GM18498 (cell line): ENCODE measurements around the gene CC2D2B.
"Not testable (repeated sequence)": the region's sequence is repeated elsewhere in the genome, so short reads cannot be mapped to it uniquely, and the experiment has no call there.

Experiments
- ATAC-seq: cut with Tn5 transposase; IDR thresholded peaks from one replicate; pipeline ENCODE4 v1.9.1; 2021; ENCODE audit warnings: mild to moderate bottlenecking, moderate library complexity; ENCODE audit not compliant: unreplicated experiment

The CC2D2B gene

DNA sequence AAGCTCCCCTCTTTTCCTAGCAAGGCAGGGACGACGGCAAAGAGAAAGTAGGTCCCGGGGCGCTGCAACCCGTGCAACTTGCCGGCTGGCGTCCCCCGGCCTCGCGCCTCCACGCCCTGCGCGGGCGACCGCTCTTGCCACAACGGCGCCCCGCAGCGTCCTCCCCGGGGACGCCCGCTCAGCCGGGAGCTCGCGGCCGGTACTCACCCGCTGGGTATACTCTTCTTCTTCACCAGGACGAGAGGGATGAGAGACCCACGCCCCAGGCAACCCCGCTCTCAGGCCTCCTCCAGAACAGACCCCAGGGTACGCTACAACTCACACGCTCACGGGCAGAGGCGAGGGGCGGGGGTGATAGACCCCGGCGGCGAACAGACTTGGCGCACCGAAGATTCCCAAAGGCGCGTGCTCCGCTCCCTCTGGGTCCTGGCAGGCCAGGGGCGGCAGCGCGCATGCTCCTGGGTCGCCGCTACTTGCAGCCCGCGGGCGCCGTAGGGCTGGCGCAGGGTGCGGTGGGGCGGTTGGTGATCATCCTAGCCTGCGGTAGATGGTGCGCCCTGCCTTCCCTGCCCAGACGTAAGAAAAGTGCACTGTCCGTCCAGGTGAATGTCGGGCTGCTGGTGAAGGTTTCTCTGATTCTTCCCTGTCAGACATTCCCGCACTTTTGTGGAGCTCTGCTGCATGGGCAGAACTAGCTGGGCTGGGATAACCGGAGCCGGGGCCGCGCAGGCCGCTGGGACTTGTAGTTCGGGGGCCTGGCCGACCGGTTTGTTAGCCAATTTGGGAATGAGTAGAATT is at the start of gene CC2D2B:
TSS of gene CC2D2B (plus strand) at position 520 of the 798 bp plus-strand sequence. CDS start 3,349 bp downstream, outside the sequence.
- ATAC-seq = peak; percentile 87

- ATAC-seq = no peak
These were observed 47.4 kb upstream of the CC2D2B start for GRCh38 chr10:95860166-95860940.

DNA sequence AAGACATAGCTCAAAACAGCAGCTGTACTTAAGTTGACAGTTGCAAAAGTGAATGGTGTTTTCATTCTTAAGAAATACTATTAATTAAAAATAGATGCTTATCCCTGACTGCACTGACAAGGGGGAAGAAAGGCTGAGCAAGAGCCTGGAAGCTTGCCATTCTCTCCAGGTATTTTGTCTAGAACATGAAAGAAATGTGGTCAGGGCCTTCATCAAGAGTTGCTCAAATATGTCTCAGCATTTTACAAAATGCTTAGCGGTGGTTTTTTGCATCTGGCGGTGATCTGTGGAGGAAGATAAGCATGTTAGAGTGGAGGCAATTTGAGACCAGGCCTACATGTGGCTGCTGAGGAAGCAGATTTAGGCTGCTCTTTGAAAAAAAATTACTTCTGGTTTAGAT is 46.4 kb upstream of the CC2D2B start:
- ATAC-seq = no peak

- ATAC-seq = peak; percentile 87
These were observed 42.6 kb upstream of the CC2D2B start for GRCh38 chr10:95864906-95865813.

GRCh38 chr10:95865814-95866466 is 41.8 kb upstream of the CC2D2B start:
- no peak for ATAC-seq

DNA sequence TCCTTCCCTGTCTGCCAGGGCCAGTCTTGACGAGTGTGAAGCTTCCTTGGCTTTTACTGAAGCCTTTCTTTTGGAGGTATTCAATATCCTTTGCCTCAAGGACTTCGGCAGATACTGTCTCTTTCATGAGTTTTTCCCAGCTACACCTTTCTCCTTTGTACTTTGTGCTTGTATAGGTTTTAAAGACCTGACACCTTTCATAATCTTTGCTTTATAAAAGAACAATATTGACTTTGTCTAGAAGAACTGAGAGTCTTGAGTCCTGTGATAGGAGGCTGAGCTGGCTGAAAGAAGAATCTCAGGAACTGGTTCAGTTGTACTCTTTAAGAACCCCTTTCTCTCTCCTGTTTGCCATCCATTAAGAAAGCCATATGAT is 41.3 kb upstream of the CC2D2B start:
- no peak for ATAC-seq

DNA sequence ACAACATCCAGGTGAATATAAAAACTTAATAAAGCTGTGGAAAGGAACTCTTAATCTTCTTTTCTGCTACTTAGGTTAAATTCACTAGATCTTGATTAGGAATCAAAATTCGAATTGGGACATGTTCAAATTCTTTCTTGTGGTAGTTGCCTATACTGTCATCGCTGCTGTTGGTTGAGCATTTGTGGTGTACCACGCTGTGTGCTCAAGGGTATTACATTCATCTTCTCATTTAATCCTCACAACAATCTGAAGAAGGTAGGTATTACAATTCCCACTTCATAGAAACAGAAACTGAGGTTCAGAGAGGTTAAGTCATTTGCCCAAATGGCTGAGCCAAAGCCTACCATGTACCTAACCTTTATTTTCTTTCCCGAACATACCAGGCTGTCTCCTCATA is 39.9 kb upstream of the CC2D2B start:
- no peak for ATAC-seq

DNA sequence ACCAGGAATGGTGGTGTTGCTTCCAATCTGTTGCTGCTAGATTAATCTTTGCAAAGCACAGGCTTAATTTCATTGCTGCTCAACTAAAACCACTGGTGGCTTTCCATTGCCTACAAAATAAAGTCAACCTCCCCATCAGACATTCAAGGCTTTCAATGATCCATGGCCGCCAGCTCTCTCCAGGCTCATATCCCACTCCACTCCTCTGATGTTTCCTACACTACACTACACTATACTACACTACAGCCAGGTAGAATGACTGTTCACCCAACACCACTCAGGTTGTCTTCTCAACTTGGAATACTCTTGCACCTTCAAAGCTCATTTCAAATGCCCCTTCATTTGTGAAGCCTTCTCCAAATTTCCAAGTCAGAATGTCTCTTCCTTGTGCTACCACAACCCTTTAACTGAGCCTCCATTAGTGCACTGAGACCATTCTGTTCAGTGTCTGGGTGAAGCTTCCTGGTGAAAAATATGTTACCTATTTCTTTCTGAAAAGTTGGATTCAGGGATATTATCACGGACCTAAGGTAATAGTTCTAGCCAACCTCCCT is 35.5 kb upstream of the CC2D2B start:
- no peak for ATAC-seq

GRCh38 chr10:95873139-95873538 is 34.6 kb upstream of the CC2D2B start:
- ATAC-seq = no peak

GRCh38 chr10:95873651-95874050 is 34.1 kb upstream of the CC2D2B start:
- no peak for ATAC-seq

DNA sequence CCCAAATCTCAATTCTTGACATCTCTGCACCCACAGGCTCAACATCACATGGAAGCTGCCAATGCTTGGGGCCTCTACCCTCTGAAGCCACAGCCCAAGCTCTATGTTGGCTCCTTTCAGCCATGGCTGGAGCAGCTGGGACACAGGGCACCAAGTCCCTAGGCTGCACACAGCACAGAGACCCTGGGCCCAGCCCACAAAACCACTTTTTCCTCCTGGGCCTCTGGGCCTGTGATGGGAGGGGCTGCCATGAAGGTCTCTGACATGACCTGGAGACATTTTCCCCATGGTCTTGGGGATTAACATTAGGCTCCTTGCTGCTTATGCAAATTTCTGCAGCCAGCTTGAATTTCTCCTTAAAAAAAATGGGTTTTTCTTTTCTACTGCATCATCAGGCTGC is 33.0 kb upstream of the CC2D2B start:
- ATAC-seq = not testable (repeated sequence)

GRCh38 chr10:95876756-95877155 is 31.0 kb upstream of the CC2D2B start:
- no peak for ATAC-seq

- ATAC-seq = no peak
These were observed 29.9 kb upstream of the CC2D2B start for GRCh38 chr10:95877881-95878280.

DNA sequence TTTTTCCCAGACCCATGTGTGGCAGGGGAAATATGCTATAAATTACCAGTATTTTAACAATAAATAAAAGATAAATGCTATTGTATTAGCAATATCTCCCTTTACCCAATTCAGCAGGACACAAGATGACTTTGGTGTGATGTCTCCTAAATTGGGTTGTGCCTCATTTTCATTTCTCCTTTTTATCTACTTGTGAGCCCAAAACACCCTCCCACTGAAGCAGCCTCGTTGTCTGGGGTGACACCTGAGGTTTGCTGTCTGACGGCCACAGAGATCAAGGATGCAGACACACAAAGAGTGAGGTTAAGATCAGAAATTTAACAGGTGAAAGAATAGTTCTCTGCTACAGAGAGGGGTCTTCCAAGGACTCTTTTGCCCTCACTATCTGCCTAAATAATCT is 27.1 kb upstream of the CC2D2B start:
- peak; percentile 69 for ATAC-seq

DNA sequence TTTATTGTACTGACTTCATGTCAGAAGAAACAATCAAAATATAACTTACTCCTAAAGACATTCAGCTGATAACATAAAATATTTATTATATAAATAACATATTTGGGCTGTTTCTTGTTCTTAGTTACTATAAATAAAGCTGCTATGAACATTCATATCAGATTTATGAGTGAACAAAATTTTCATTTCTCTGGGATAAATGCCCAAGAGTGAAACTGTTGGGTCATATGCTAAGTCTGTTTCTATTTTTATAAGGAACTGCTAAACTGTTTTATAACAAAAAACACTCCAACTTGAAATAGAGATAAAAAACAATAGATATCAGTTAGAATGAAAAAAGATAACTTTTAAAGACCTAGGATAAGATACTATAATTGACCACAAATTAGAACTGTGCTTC is 26.5 kb upstream of the CC2D2B start:
- ATAC-seq = no peak

GRCh38 chr10:95889830-95890229 is 17.9 kb upstream of the CC2D2B start:
- no peak for ATAC-seq

DNA sequence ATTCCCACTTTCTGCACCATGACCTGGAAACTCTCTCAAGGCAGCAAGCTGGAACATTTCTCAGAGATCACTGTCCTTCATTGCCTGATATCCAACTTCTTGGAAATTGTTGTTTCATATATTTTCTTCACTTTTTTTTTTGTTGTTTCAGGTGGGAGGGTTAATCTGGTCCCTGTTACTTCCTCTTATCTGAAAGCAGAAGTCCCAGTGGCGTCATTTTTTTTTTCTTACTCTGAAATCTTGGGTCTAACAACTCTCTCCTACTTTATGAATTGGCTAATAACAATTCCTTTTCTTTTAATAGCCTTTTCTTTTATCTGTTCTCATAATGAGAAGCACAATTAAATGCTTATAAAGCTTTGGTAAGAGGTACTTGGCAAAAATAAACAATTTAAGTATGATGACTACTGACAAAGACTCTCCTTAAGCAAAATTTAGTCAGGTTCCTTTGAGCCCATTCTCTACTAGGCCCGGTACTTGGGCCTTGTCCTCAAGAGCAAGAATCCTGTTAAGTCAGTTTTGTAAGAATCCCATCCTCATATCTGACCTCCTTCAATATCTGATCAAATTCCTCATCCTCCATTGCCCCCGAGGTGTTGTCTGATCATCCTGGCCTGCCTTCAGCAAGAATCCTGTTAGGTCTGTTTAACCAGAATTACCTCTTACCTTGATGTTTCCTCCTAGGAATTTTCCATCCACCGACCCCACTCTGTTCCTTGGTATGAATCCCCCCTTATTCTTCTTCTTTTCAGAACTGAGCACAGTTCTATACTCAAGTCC is 11.5 kb upstream of the CC2D2B start:
- ATAC-seq = no peak

DNA sequence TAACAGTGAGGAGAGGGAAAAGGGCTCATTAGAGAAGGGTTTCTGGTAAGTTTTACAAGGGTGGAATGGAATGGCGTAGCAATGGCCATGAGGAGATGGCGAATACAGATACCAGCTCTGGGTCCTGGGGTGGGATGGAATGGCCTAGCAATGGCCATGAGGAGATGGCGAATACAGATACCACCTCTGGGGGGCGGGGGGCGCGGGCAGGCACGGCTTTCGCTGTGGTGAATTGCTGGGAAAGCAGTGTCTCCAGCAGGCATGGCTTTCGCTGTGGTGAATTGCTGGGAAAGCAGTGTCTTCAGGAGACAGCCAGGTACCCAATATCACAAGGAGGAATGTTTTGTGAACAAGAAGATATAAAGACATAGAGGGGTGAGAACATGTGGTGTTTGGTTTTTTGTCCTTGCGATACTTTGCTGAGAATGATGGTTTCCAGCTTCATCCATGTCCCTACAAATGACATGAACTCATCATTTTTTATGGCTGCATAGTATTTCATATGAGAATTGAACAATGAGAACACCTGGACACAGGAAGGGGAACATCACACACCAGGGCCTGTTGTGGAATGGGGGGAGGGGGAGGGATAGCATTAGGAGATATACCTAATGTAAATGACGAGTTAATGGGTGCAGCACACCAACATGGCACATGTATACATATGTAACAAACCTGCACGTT is 1.7 kb upstream of the CC2D2B start:
- ATAC-seq = not testable (repeated sequence)
